Measurements from ENCODE around the gene FHOD3. TPM values are rescaled to one million over a fixed set of nuclear protein-coding genes. Genes with fewer than 3 reads are reported as not detected.

Gene FHOD3
- total RNA-seq, 4 donors from 2014 or later: 3.5 to 40.0 (median 14.5) TPM

- WGBS, 2 donors (ENCODE audit: low coverage in 1 of 2): 85 to 100% methylated on average over 1 of the region's 1 CpG
- in situ Hi-C loops (cut with MboI; ENCODE audit: low pct_ligation_motif_present in 1 of 4, low pct_unique_long_range_greater_than_20kb in 1 of 4, low sequenced_read_pairs in 3 of 4): loop anchor here in 2 of 4 donors (25.0 kb wide), 3 partner anchors 282 to 557 kb away; no protein-coding TSS in a partner anchor
- peaks cover 14 to 25% (median 22%) of the 10 kb centered on the region in 4 donors for H3K4me1 ChIP-seq
- no peak overlapping the region for H3K4me3 ChIP-seq
- no peaks in the 10 kb centered on the region for H3K9me3 ChIP-seq
- no peak overlapping the region for H3K27ac ChIP-seq
- no peak for DNase-seq
- TF ChIP-seq EP300 (IDR thresholded peaks at IDR 0.05; ENCODE audit: low read depth): no peak
- TF ChIP-seq, protein P1, sequence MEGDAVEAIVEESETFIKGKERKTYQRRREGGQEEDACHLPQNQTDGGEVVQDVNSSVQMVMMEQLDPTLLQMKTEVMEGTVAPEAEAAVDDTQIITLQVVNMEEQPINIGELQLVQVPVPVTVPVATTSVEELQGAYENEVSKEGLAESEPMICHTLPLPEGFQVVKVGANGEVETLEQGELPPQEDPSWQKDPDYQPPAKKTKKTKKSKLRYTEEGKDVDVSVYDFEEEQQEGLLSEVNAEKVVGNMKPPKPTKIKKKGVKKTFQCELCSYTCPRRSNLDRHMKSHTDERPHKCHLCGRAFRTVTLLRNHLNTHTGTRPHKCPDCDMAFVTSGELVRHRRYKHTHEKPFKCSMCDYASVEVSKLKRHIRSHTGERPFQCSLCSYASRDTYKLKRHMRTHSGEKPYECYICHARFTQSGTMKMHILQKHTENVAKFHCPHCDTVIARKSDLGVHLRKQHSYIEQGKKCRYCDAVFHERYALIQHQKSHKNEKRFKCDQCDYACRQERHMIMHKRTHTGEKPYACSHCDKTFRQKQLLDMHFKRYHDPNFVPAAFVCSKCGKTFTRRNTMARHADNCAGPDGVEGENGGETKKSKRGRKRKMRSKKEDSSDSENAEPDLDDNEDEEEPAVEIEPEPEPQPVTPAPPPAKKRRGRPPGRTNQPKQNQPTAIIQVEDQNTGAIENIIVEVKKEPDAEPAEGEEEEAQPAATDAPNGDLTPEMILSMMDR (IDR thresholded peaks at IDR 0.05): no peak
- H3K36me3 ChIP-seq: no peaks in the 10 kb centered on the region
- intact Hi-C loops (cut with DNase I; ENCODE audit: low total_unique reads): no loop called here
- peaks cover 44% of the 10 kb centered on the region for H3K27me3 ChIP-seq
These were observed 3.5 kb upstream of the FHOD3 start for GRCh38 chr18:36294031-36294430.

- H3K27ac ChIP-seq: no peak overlapping the region
- 90 to 93% methylated on average over 1 of the region's 1 CpG for WGBS, 2 donors (ENCODE audit: low coverage in 1 of 2)
- no peak overlapping the region for H3K4me3 ChIP-seq
- in situ Hi-C loops (cut with MboI; ENCODE audit: low pct_ligation_motif_present in 1 of 4, low pct_unique_long_range_greater_than_20kb in 1 of 4, low sequenced_read_pairs in 3 of 4) (loop anchor here in 2 of 4 donors (25.0 kb wide), 3 partner anchors 283 to 558 kb away; no protein-coding TSS in a partner anchor), intact Hi-C loops (cut with DNase I; ENCODE audit: low total_unique reads) (no loop called here)
- no peaks in the 10 kb centered on the region for H3K9me3 ChIP-seq
- peaks cover 56% of the 10 kb centered on the region for H3K27me3 ChIP-seq
- H3K4me1 ChIP-seq: peaks cover 14 to 25% (median 22%) of the 10 kb centered on the region in 4 donors
- DNase-seq: no peak
- TF ChIP-seq POLR2AphosphoS5 (IDR thresholded peaks at IDR 0.05) (no peak), POLR2A (IDR thresholded peaks at IDR 0.05) (no peak), EP300 (IDR thresholded peaks at IDR 0.05; ENCODE audit: low read depth) (no peak)
- TF ChIP-seq, protein P1 (IDR thresholded peaks at IDR 0.05): no peak
- no peaks in the 10 kb centered on the region for H3K36me3 ChIP-seq
These were observed 2.3 kb upstream of the FHOD3 start for GRCh38 chr18:36295214-36295613.

DNA sequence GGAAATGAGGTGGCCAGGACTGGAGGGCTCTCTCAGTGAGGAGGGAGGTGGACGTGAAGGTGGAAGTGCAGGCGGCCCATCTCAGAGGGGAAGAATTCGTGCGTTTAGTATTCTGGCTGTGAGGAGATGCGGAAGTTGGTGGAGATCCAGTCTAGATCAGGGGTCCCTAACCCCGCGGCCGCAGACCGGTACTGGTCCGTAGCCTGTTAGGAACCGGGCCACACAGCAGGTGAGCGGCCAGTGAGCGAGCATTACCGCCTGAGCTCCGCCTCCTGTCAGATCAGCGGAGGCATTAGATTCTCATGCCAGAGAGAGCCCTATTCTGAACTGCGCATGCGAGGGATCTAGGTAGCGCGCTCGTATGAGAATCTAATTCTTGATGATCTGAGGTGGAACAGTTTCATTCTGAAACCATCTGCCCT is 1.6 kb upstream of the FHOD3 start:
- no peak for DNase-seq
- no peaks in the 10 kb centered on the region for H3K36me3 ChIP-seq
- H3K4me1 ChIP-seq: peaks cover 14 to 25% (median 22%) of the 10 kb centered on the region in 4 donors
- TF ChIP-seq POLR2A (IDR thresholded peaks at IDR 0.05) (no peak), EP300 (IDR thresholded peaks at IDR 0.05; ENCODE audit: low read depth) (no peak), POLR2AphosphoS5 (IDR thresholded peaks at IDR 0.05) (no peak)
- TF ChIP-seq, protein P1 (IDR thresholded peaks at IDR 0.05): no peak
- H3K9me3 ChIP-seq: no peaks in the 10 kb centered on the region
- intact Hi-C loops (cut with DNase I; ENCODE audit: low total_unique reads): no loop called here
- 54% methylated on average over 21 of the region's 21 CpGs; no CpG with 5 or more reads in 1 of the 2 donors for WGBS, 2 donors (ENCODE audit: low coverage in 1 of 2)
- H3K27ac ChIP-seq: no peak overlapping the region
- peak overlapping the region in 1 of 4 donors; percentile 53 for H3K4me3 ChIP-seq
- H3K27me3 ChIP-seq: peaks cover 63% of the 10 kb centered on the region
- in situ Hi-C loops (cut with MboI; ENCODE audit: low pct_ligation_motif_present in 1 of 4, low pct_unique_long_range_greater_than_20kb in 1 of 4, low sequenced_read_pairs in 3 of 4): loop anchor here in 2 of 4 donors (25.0 kb wide), 3 partner anchors 284 to 559 kb away; no protein-coding TSS in a partner anchor

DNA sequence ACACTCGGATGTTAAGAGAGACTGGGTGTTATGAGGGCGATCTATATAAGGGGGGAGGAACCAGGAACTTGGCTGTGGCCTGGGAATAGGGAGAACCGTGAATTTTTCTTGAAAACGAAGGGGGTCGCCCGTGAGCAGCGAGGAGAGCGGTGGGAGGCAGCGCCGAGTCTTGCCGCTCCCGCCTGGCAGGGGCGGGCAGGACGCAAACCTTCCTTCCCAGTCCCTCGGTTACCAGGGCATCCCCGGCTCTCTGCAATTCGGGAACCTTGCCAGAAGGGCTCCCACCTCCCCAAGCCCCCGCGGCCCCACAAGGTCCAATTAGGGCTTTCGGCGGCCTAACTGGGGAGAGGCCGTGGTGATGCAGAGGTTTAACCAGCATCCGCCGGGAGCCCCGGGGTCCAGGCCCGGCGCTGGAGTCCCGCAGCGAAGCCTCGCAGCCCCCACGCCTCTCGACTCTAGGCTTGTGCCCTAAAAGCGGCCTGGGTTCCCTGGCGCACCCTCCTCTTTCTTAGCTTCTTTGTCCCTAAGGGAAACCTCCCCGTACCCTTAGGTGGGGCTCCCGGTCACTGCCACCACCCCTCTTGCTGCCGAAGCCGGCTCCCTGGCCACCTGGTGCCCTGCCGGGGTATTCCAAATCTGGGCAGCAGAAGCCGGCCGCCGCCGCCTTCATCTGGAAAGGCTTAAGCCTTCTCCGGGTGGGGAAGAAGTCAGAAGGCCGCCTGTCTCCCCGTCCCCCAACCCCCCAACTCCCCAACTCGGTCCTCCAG is 680 bp upstream of the FHOD3 start:
- Histone ChIP-seq H3K9me3 (no peaks in the 10 kb centered on the region), H3K4me1 (peaks cover 14 to 25% (median 22%) of the 10 kb centered on the region in 4 donors), H3K36me3 (no peaks in the 10 kb centered on the region), H3K27ac (peak overlapping the region; percentile 56 to 67 (median 60)), H3K27me3 (peaks cover 63% of the 10 kb centered on the region), H3K4me3 (peak overlapping the region; percentile 40 to 87 (median 53))
- intact Hi-C loops (cut with DNase I; ENCODE audit: low total_unique reads): no loop called here
- in situ Hi-C loops (cut with MboI; ENCODE audit: low pct_ligation_motif_present in 1 of 4, low pct_unique_long_range_greater_than_20kb in 1 of 4, low sequenced_read_pairs in 3 of 4): loop anchor here in 2 of 4 donors (25.0 kb wide), 3 partner anchors 285 to 560 kb away; no protein-coding TSS in a partner anchor
- DNase-seq: peak; percentile 36
- TF ChIP-seq, protein P1 (IDR thresholded peaks at IDR 0.05): peak in 3 of 5 experiments; percentile 2 to 24 (median 4)
- no peak for TF ChIP-seq POLR2A (IDR thresholded peaks at IDR 0.05)
- WGBS, 2 donors (ENCODE audit: low coverage in 1 of 2): 2 to 3% methylated on average over 7 to 46 of the region's 47 CpGs
